MM.1S (cell line): ENCODE data around the gene CCL2.

Experiments used
- EZH2 ChIP-seq: fragments of 300-600 bp; sonication (generic); optimal IDR thresholded peaks from 2 replicates; pipeline ENCODE3; 2017; ENCODE audit warnings: low read depth, mild to moderate bottlenecking, antibody characterized with exemption, low read length, mixed read lengths
- EZH2phosphoT487 ChIP-seq: fragments of 300-600 bp; sonication (generic); IDR thresholded peaks from 2 replicates; pipeline ENCODE4 v1.6.1; 2018; ENCODE audit warnings: antibody characterized with exemption, low read length
- TF ChIP-seq, protein P1 (sequence below): fragments of 300-600 bp; sonication (generic); IDR thresholded peaks from 2 replicates; pipeline ENCODE4 v1.5.1; 2016; ENCODE audit warnings: antibody characterized with exemption, low read length, mixed read lengths

- TF ChIP-seq, protein P1, sequence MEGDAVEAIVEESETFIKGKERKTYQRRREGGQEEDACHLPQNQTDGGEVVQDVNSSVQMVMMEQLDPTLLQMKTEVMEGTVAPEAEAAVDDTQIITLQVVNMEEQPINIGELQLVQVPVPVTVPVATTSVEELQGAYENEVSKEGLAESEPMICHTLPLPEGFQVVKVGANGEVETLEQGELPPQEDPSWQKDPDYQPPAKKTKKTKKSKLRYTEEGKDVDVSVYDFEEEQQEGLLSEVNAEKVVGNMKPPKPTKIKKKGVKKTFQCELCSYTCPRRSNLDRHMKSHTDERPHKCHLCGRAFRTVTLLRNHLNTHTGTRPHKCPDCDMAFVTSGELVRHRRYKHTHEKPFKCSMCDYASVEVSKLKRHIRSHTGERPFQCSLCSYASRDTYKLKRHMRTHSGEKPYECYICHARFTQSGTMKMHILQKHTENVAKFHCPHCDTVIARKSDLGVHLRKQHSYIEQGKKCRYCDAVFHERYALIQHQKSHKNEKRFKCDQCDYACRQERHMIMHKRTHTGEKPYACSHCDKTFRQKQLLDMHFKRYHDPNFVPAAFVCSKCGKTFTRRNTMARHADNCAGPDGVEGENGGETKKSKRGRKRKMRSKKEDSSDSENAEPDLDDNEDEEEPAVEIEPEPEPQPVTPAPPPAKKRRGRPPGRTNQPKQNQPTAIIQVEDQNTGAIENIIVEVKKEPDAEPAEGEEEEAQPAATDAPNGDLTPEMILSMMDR, result no peak
- TF ChIP-seq EZH2, result no peak
- no peak for TF ChIP-seq EZH2phosphoT487
These were observed 11.4 kb upstream of the CCL2 start for GRCh38 chr17:34243364-34244320.
